GM12874 (cell line): ENCODE measurements around the gene CDC45.

Source experiments
- TF ChIP-seq, protein P1 (sequence below): IDR thresholded peaks from 2 replicates; pipeline ENCODE4 v1.5.1; 2011; ENCODE audit warnings: low read depth, mild to moderate bottlenecking, control low read depth, low read length, moderate library complexity; ENCODE audit not compliant: insufficient read depth

The CDC45 gene

DNA sequence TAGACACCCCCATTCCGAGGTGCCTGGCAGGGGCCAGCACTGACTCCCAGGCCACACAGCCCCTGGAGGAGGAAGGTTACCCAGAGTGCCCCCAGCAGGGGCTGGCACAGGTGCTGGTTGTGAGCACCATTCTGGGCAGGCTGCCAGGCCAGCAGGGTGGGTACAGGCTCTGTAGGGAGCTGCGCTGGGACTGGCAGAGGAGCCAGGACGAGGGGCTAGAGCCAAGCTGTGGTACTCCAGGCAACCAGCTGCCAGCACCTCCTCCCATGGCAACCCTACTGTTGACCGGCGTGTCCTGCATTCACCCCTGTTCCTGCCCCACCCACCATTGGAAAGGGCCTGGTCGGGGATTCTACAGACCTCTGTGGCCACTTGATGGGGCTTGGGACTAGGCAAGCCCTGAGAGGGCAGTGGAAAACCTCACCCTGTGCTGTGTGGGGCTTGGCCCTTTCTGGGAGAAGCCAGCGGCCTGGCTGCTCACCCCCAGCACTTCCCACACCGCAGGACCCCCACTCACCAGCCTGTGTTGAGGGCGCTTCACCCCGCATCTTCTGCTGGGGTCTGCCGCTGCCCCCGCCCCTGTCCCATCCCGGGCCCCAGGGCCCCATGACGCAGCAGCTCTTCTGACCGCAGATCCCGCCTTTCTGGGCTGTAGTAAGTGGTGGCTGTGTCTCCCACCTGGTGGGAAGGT, 42.6 kb downstream of the CDC45 start:
- TF ChIP-seq, protein P1, sequence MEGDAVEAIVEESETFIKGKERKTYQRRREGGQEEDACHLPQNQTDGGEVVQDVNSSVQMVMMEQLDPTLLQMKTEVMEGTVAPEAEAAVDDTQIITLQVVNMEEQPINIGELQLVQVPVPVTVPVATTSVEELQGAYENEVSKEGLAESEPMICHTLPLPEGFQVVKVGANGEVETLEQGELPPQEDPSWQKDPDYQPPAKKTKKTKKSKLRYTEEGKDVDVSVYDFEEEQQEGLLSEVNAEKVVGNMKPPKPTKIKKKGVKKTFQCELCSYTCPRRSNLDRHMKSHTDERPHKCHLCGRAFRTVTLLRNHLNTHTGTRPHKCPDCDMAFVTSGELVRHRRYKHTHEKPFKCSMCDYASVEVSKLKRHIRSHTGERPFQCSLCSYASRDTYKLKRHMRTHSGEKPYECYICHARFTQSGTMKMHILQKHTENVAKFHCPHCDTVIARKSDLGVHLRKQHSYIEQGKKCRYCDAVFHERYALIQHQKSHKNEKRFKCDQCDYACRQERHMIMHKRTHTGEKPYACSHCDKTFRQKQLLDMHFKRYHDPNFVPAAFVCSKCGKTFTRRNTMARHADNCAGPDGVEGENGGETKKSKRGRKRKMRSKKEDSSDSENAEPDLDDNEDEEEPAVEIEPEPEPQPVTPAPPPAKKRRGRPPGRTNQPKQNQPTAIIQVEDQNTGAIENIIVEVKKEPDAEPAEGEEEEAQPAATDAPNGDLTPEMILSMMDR: no peak

DNA sequence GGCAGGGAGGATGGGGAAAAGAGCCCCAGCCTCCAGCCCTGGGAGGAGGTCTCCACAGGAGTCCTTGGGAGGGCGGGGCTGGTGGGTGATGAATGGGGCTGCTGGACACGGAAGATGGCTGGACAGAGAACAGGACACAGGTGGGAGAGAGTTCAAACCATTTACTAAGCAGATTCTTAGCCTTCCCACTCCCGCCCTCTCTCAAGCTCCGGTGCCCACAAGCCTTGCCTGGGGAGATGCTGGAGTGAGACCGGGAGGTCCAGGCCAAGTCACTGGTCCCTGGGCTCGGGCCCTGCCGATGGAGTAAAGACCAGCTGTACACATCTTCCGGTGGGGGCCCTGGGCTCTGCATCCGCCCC, 43.1 kb downstream of the CDC45 start:
- TF ChIP-seq, protein P1: no peak

DNA sequence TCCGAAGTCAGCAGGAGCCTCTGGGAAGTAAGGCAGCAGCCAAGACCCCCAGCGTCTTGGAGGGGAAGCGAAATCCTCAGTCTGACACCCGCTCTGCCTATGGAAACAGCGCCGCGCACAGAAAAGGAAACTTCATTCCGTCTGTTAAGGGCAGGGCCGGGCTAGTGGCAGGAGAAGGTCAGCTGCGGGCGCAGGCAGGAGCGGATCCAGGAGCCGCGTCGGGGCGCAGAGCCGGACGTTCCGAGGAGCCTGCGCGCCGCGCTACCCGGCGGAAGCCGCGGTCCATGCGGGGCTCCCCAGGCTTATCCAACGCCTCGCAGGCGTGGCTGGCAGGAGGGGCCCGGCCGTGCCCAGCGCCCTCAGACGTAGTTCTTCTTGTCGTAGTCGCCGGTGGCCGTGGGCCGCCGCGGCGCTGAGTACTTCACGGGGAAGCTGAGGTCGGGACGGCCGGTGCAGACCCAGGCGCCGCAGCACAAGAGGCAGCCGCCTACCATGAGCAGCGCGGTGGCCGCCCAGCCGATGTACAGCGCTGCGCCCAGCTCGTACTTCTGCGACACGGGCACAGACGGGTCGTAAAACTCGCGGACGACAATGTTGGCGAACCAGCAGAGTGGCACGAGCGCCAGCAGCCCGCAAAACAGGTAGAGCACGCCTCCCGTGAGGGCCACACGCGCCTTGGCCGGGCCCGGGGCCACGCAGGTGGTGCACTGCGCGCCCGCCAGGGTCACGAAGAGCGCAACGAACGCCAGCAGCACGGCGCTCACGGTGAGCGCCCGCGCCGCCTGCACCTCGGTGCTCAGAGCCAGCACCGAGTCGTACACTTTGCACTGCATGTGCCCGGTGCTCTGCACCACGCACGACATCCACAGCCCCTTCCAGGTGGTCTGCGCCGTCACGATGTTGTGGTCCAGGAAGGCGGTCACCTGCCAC, 43.8 kb downstream of the CDC45 start:
- TF ChIP-seq, protein P1: no peak

DNA sequence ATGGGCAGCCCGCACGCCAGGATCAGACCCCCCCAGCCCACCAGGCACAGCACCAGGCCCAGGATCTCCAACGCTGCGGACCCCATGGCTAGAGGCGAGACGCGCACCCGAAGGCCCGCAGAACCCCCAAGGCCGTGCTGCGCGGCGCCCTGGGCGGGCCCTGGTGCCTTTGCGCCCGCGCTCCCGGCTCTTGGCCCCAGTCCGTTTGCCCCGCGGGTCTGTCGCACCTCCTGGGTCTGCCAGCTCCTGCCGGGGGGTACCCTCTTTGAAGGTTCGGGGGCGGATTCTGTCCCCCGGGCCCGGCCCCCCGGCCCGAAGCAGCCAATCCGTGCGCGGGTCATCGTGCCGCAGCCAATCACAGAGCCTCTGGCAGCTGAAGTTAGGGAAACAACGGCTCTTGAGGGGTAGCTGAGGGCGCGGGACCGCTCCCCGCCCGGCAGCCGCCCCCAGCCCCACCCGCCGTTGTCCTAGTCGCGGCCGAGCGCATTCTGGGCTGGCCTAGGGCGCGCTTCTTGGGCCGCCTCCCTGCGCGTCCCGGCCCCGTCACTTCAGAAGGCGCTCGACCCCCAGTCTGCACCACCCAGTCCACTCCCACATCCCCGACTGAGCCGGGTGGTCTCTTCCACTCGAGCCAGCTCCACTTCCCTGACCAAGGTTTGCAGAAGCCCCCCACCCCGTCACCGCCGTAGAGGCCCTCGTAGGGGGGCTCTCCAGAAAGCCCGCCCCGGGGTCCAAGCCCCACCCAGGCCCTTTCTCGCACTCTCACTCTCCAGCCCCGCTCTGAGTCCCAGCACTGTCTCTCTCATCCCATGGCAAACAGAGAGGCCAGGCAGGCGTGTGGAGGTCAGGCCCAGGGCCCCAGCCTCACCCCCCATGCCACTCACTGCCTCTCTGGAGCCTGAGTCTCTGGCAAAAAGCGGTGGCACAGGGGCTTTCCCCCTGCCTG, 44.7 kb downstream of the CDC45 start, which contains the start of gene CLDN5:
CLDN5 (minus strand) TSS at position 241 of the 946 bp plus-strand sequence; CDS start at position 86, 155 bp downstream.
- TF ChIP-seq, protein P1: no peak

DNA sequence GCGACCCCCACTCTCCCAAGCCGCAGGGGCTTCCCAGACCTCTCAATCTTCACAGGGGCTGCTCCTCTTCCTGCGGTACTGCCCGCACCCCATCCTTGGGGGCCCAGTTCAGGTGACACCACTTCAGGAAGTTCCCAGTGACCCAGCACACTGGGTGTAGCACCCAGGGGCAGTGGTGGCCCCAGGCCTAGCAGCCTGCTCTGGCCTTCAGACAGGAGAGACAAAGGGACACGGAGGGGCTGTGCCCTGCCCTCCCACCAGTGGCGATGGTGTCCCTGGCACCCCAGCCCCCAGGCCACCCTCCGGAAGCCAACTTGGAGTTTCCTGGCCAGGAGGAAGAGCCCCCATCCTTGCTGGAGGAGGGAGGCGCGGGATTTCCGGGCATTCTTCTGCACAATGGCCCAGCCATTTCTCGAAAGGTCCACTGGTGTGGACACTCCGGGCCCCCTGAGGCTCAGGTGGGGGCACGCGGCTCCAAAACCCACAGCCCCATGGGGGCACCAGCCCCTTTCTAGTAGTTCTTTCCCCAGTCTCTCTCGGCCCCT, 45.5 kb downstream of the CDC45 start:
- TF ChIP-seq, protein P1: no peak

DNA sequence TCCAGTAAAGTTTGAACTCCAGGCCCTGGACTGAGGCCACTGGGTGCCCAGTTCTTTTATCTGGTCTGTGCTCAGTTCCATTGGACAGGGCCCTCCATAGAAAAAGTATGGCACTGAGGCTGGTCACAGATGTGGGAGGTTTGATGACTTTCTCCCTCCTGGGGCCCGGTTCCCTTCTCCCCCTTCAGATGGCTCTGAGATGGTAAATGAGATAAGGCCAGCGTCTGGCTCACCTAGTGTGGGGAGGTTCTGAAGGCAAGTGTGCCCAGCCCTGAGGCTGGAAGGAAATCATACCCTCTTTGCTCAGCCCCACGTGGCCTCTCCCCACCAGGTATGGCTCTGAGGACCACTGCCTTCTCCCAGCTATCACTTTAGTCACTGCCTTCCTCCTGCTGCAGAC, 45.9 kb downstream of the CDC45 start:
- TF ChIP-seq, protein P1: no peak
